GM21528 (cell line): ENCODE measurements around the gene UQCRHL.

Experiments used
- ATAC-seq: cut with Tn5 transposase; IDR thresholded peaks from one replicate; pipeline ENCODE4 v1.9.1; 2021; ENCODE audit warnings: mild to moderate bottlenecking, moderate library complexity; ENCODE audit not compliant: unreplicated experiment, low FRiP score

UQCRHL gene

DNA sequence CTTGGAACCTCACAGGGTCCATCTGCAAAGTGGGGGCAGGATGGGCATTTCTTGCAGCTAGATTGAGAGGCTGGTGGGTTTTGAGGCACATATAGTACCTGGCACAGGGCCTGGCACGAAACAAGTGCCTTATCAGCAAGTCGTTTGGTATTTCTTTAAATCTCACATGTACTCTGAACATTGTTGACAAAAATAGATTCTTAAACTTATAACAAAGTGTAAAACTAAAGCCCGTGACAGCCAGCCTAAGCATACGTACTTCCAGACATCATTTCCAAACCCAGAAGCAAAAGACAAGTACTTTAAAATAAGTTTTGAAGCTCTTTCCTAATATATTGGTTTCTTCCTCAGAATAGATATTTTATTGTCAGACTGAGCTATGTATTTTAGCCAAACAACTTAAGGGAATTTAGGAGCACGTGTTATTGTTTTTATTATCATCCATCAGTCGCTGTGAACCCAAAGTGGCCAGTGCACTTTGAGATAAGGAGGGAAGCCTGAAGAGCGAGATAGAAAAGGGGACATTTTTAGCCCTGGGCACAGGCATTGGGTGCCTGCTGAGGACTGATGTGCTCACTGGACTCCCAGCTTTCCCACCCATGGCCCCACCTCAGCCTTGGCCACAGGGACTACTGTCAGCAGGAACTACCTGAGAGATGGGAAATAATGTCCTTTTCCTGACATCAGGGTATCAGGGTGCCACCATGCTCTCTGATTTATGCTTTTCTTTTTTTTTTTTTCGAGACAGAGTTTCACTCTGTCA lies 45.9 kb downstream of the UQCRHL start:
- ATAC-seq, result no peak

DNA sequence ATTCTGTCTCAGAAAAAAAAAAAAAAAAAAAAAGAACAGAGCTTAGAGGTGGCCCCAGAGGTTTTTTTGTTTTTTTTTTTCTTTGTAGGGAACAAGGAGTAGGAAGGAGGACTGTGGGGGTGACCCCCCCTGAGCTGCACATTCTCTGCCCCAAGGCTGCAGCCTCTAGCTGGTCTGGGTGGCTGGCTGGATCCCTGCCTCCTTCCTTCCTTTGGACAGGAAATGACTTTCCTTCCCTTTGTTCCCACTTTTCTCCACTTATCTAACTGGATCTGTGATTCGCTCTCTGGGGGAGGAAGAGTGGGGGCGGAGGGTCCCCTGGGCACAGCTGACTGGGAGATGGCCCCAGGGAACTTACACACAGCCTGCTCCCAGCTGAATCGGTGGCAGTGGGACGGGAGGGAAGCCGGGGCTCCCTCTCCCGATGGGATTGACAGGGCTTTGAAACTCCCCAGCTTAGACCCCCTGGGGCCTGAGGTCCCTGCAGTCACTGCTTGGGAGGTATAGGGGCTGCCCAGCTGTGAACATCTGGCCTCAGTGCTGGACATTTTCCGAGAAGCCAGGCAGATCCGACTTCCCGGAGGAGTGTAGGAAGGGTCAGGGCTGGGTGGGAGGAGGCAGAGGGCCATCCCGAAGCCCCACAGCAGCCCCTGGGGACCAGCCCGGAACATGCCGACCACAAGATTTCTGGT lies 46.8 kb downstream of the UQCRHL start:
- ATAC-seq, result no peak

DNA sequence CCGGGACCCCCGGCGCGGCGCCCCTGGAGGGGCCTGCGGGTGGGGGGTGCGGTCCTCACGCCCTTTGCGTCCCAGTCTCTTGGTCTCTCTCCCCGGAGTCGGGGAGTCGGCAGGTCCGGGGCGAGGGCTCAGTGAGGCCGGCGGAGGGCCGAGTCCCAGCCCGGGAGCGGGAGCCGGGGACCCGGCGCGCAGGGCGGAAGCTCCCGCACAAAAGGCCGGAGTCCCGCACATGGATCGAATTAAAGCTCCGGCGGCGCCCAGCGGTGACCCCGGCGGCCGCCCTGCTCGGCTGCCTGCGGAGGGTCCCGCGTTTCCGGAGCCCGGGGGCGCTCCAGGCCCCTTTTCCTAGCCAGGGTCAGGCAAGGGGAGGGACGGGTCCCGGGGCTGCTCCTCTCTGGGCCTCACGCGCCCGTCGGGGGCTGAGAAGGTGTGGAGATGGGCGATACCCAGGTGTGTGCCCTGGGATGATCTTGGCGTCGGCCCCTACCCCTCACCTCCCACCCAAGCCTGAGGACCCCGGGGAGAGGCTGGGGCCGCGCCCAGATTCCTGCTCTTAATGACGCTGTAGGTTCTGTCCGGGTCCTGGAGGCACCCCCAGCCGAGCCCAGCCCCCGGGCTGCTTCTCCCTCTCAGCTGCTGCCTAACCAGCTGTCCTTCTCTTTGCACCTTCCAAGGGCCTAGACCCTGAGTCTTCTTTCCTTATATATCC lies 48.3 kb downstream of the UQCRHL start:
- no peak for ATAC-seq

DNA sequence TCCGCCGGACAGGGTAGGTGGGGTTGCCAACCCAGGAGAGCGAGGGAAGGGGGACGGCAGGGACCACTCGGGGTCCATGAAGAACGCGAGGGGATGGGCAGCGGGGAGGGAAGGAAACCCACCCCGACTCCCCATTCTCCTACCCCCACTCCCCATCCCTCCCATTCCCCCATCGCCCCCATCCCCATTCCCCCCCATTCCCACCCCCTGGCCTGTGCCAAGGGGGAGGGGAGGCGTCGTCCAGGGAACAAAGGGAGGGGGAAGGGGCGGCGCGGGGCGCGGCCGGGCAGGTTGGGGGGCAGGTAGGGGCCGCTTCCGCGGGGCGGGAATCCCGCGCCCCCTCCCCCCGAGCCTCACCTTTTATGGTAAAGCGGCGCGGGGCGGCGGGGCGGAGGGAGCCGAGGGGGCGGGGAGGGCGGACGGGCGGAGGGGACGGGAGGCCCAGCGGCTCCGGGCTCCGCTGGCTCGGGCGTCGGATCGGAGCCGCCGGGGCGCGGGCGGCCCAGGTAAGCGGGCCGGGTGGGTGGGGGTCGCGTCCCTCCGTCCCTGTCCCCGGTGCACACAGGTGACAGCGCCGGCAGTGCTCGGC lies 49.0 kb downstream of the UQCRHL start, which contains the start of gene FBLIM1:
Gene FBLIM1 (plus strand): TSS at position 453 of the 589 bp plus-strand sequence. CDS start 6,189 bp downstream, outside the sequence.
- no peak for ATAC-seq

DNA sequence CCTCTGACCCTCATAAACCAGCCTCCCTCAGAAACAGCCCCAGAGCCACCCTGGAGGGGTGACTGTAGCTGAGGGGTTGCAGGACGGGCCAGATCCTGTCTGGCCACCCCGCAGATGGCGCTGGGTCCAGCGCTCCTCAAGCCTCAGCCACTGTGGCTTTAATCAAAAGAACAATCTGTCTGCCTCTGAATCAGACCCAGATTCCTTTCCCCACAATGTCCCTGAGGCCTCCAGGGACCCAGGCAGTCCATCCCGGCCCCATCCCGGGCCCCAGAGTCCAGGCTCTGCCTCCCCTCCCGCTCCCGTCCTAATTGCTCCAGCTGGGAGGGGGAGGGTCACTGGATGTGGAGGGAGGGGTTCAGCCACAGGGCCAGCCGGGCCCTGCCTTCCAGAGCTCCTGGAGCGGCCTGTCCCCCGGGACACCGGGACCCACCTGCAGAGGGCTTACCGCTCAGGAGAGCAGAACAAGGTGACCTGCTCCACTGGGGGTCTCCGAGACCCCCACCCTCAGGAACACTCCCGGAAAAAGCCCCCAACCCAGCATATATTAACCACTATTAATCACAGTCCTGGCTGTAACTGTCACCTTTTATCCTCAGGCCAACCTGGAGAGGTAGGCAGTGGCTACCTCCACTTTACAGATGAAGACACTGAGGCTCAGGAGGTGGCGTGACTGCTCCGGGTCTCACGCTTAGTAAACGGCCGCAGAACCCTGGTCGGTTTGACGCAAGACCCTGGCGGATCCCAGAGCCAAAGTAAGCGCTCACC lies 49.7 kb downstream of the UQCRHL start:
- no peak for ATAC-seq
